Lung (tissue), 12 donors: ENCODE data around the gene DHRS3. TPM values are rescaled to one million over a fixed set of nuclear protein-coding genes. Genes with fewer than 3 reads are reported as not detected.
"Not testable (repeated sequence)": the region's sequence is repeated elsewhere in the genome, so short reads cannot be mapped to it uniquely, and the experiment has no call there.

ENCODE experiments used
- ATAC-seq: fragments of 200-7000 bp; cut with Tn5 transposase; one replicate; pipeline ENCODE4 v1.9.1; 2020; ENCODE audit warnings: moderate number of reproducible peaks; ENCODE audit not compliant: insufficient read depth, low FRiP score
- DNase-seq, 3 donors: peaks; one replicate each; pipeline ENCODE4 v3.0.0-alpha.2; 2013 to 2017
- H3K27ac ChIP-seq, 2 donors: one replicate each; pipeline ENCODE4 v1.5.1; 2013; ENCODE audit warnings: mild to moderate bottlenecking in 2 of 2, moderate library complexity in 2 of 2, control low read depth in 1 of 2, inconsistent platforms in 1 of 2, low read depth in 1 of 2, low read length in 1 of 2
- H3K27me3 ChIP-seq, 3 donors: one replicate each; pipeline ENCODE4 v1.5.1; 2013; ENCODE audit warnings: low read length in 2 of 3; ENCODE audit not compliant: control insufficient read depth in 3 of 3, insufficient read depth in 3 of 3
- H3K36me3 ChIP-seq, 4 donors: one replicate each; pipeline ENCODE4 v1.5.1; 2013; ENCODE audit warnings: low read length in 4 of 4, mild to moderate bottlenecking in 1 of 4, moderate library complexity in 1 of 4; ENCODE audit not compliant: control insufficient read depth in 4 of 4, insufficient read depth in 4 of 4
- H3K4me1 ChIP-seq, 5 donors: one replicate each; pipeline ENCODE4 v1.5.1; 2013; ENCODE audit warnings: low read length in 5 of 5, mild to moderate bottlenecking in 2 of 5, moderate library complexity in 1 of 5; ENCODE audit not compliant: control insufficient read depth in 5 of 5, insufficient read depth in 5 of 5
- H3K4me3 ChIP-seq: one replicate; pipeline ENCODE4 v1.5.1; 2013; ENCODE audit warnings: mild to moderate bottlenecking, control low read depth, moderate library complexity
- H3K9ac ChIP-seq, 2 donors: one replicate each; pipeline ENCODE4 v1.5.1; 2013; ENCODE audit warnings: low read length in 2 of 2, control low read depth in 1 of 2; ENCODE audit not compliant: insufficient read depth in 1 of 2
- H3K9me3 ChIP-seq, 4 donors: one replicate each; pipeline ENCODE4 v1.5.1; 2013; ENCODE audit warnings: low read length in 3 of 4, mild to moderate bottlenecking in 1 of 4, moderate library complexity in 1 of 4; ENCODE audit not compliant: control insufficient read depth in 4 of 4, insufficient read depth in 3 of 4
- CTCF ChIP-seq: IDR thresholded peaks from 2 replicates; pipeline ENCODE4 v1.5.1; 2012; ENCODE audit warnings: mild to moderate bottlenecking; ENCODE audit errors: control extremely low read depth, extremely low read depth
- WGBS, 2 donors: extraction: QIAGEN DNeasy Blood & Tissue Kit; methylation state at CpG; one replicate each; pipeline ENCODE4 v1.1.7; 2013; 5-methylcytosine and 5-hydroxymethylcytosine counted together
- polyA plus RNA-seq, 2 donors: library from polyadenylated mRNA; stranded (reverse); fragments of 200-250 nt; gene quantifications; one replicate each; pipeline ENCODE4 v1.2.1, GENCODE V29; 2013
- total RNA-seq, 2 donors: library from RNA; depleted of rRNA in 1 of 2; stranded (reverse); fragments of >200 nt in 1 of 2; gene quantifications; one replicate each; pipeline ENCODE4 v1.2.1, GENCODE V29; 2014 to 2021
- donor health status: control.
- donor health status: control.
- donor health status: Bipolar disorder and iron deficiency.
- donor health status: healthy.
- donor health status: DM: yes; HTN: yes; CAD: no.

Gene DHRS3
- total and polyA plus RNA-seq, 4 donors = 56.7 to 109 (median 79.8) TPM

DNA sequence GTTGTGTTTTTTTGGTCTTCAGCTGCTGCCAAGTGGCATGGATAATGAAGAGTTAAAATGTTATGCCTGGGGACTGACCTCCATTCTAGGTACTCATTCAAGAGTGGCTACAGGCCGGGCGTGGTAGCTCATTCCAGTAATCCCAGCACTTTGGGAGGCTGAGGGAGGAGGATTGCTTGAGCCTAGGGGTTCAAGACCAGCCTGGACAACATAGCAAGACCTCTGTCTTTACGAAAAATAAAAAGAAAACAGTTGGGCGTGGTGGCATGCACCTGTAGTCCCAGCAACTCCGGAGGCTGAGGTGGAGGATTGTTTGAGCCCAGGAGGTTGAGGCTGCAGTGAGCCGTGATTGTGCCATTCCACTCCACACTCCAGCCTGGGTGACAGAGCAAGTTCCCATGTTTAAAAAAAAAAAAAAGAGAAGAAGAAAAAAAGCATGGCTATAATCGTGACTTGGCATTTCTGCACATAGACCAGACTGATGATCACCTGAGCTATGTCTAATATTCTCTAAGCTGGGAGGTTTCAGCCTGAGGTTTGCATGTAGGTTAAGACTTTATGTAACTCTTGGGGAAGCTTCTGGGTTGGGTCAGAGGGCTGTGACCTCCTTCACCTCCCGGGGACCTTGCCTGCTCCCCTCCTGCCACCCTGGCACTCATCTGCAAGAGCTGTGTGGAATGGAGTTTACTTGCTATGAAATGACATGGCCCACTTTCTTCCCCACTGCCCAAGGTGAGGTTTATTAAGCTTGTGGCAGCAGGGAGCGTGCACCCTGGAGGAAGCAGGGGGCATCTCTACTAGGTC lies 51.3 kb downstream of the DHRS3 start:
- H3K36me3 ChIP-seq = peaks cover 0 to 22% (median 9%) of the 10 kb centered on the region in 4 donors
- H3K9ac ChIP-seq = no peak overlapping the region
- no peaks in the 10 kb centered on the region for H3K27me3 ChIP-seq
- H3K27ac ChIP-seq = no peak overlapping the region
- no peak for TF ChIP-seq CTCF
- ATAC-seq (no peak), DNase-seq (no peak)
- H3K4me1 ChIP-seq = peaks cover 3 to 8% (median 7%) of the 10 kb centered on the region in 5 donors
- no peak overlapping the region for H3K4me3 ChIP-seq
- peaks cover 0 to 15% (median 6%) of the 10 kb centered on the region in 4 donors for H3K9me3 ChIP-seq
- WGBS, 2 donors = 71 to 74% methylated on average over 9 of the region's 9 CpGs

DNA sequence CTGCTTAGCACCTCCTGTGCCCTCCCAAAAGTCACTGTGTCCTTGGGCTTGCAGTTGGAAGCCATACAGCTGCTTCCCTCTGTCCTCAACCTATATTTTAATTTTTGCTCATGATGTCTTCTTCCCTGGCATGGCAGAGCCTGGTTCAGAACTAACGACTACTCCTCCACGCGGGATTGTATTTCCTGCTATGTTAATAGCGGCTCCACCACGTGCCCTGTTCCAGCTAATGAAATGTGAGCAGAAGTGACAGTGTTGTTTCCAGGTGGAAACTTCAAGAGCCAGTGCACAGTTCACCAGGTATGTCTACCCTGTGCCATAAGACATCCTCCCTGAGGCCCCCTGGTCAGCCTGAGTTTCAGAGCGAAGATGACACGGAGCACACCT lies 52.1 kb downstream of the DHRS3 start:
- H3K27ac ChIP-seq = no peak overlapping the region
- H3K4me3 ChIP-seq = no peak overlapping the region
- peaks cover 0 to 15% (median 7%) of the 10 kb centered on the region in 4 donors for H3K9me3 ChIP-seq
- 80 to 83% methylated on average over 7 of the region's 7 CpGs for WGBS, 2 donors
- DNase-seq (no peak), ATAC-seq (no peak)
- TF ChIP-seq CTCF = no peak
- H3K36me3 ChIP-seq = peaks cover 0 to 19% (median 7%) of the 10 kb centered on the region in 4 donors
- no peaks in the 10 kb centered on the region for H3K27me3 ChIP-seq
- no peak overlapping the region for H3K9ac ChIP-seq
- peaks cover 3 to 8% (median 8%) of the 10 kb centered on the region in 5 donors for H3K4me1 ChIP-seq

GRCh38 chr1:12565094-12565965 lies 52.7 kb downstream of the DHRS3 start:
- WGBS, 2 donors = 79 to 85% methylated on average over 10 of the region's 10 CpGs
- H3K4me3 ChIP-seq = no peak overlapping the region
- no peak overlapping the region for H3K27ac ChIP-seq
- no peak overlapping the region for H3K9ac ChIP-seq
- H3K36me3 ChIP-seq = peaks cover 0 to 13% (median 7%) of the 10 kb centered on the region in 4 donors
- DNase-seq (peak; percentile 61 to 83 (median 82)), ATAC-seq (no peak)
- peaks cover 3 to 8% (median 8%) of the 10 kb centered on the region in 5 donors for H3K4me1 ChIP-seq
- peaks cover 0 to 15% (median 7%) of the 10 kb centered on the region in 4 donors for H3K9me3 ChIP-seq
- no peak for TF ChIP-seq CTCF
- no peaks in the 10 kb centered on the region for H3K27me3 ChIP-seq

GRCh38 chr1:12564251-12564650 lies 53.8 kb downstream of the DHRS3 start:
- not testable (repeated sequence) for H3K4me1 ChIP-seq, H3K27ac ChIP-seq, DNase-seq, H3K9ac ChIP-seq, ATAC-seq, H3K4me3 ChIP-seq, H3K27me3 ChIP-seq
- Histone ChIP-seq H3K36me3 (peaks cover 0 to 12% (median 6%) of the 10 kb centered on the region in 4 donors), H3K9me3 (peaks cover 0 to 15% (median 7%) of the 10 kb centered on the region in 4 donors)
- WGBS, 2 donors = 96 to 97% methylated on average over 3 of the region's 3 CpGs
